GM23338 (cell line): ENCODE results near the gene CDKAL1. TPM values are rescaled to one million over a fixed set of nuclear protein-coding genes. Genes with fewer than 3 reads are reported as not detected.

Experiments
- ATAC-seq: fragments of 200-7000 bp; cut with Tn5 transposase; 3 replicates; pipeline ENCODE4 v1.9.1; 2020
- DNase-seq: peaks from one replicate; pipeline ENCODE4 v3.0.0-alpha.2; 2015; ENCODE audit warnings: low spot score
- H2AFZ ChIP-seq: fragments of 200-600 bp; sonication (generic); 2 replicates; pipeline ENCODE4 v1.8.0; 2016; ENCODE audit warnings: antibody characterized with exemption, mild to moderate bottlenecking, moderate library complexity
- H3F3A ChIP-seq: fragments of 200-600 bp; sonication (generic); replicated peaks from 2 replicates; pipeline ENCODE4 v1.8.0; 2017; ENCODE audit warnings: antibody characterized with exemption, mixed run types, low read depth
- H3K27ac ChIP-seq: fragments of 200-600 bp; sonication (generic); 2 replicates; pipeline ENCODE4 v1.6.1; 2016; ENCODE audit warnings: low read depth
- H3K27me3 ChIP-seq: fragments of 200-600 bp; sonication (generic); 2 replicates; pipeline ENCODE4 v1.8.0; 2016; ENCODE audit warnings: mild to moderate bottlenecking, mixed run types, moderate library complexity; ENCODE audit not compliant: insufficient read depth
- H3K36me3 ChIP-seq: fragments of 200-600 bp; sonication (generic); 2 replicates; pipeline ENCODE4 v1.8.0; 2016; ENCODE audit warnings: mild to moderate bottlenecking; ENCODE audit not compliant: insufficient read depth
- H3K4me1 ChIP-seq: fragments of 200-600 bp; sonication (generic); 2 replicates; pipeline ENCODE4 v1.8.0; 2016; ENCODE audit warnings: mild to moderate bottlenecking, moderate library complexity; ENCODE audit not compliant: insufficient read depth
- H3K4me2 ChIP-seq: fragments of 200-600 bp; sonication (generic); 2 replicates; pipeline ENCODE4 v1.7.1; 2017; ENCODE audit warnings: mixed run types
- H3K4me3 ChIP-seq: fragments of 200-600 bp; sonication (generic); 2 replicates; pipeline ENCODE4 v1.6.1; 2016; ENCODE audit warnings: mixed run types
- H3K79me2 ChIP-seq: fragments of 200-600 bp; sonication (generic); replicated peaks from 2 replicates; pipeline ENCODE4 v1.8.0; 2017; ENCODE audit warnings: mild to moderate bottlenecking; ENCODE audit not compliant: insufficient read depth
- H3K9me2 ChIP-seq: fragments of 200-600 bp; sonication (generic); 2 replicates; pipeline ENCODE4 v1.8.0; 2017; ENCODE audit not compliant: insufficient read depth
- H4K20me1 ChIP-seq: fragments of 200-600 bp; sonication (generic); replicated peaks from 2 replicates; pipeline ENCODE4 v1.8.0; 2017; ENCODE audit warnings: mild to moderate bottlenecking; ENCODE audit not compliant: insufficient read depth
- H3K27ac Mint-ChIP-seq: 2 replicates; pipeline ENCODE4 v1.8.0; 2020; ENCODE audit warnings: inconsistent platforms, mild to moderate bottlenecking, moderate library complexity, mixed read lengths
- H3K27me3 Mint-ChIP-seq: 3 replicates; pipeline ENCODE4 v1.8.0; 2022; ENCODE audit warnings: low read depth, mild to moderate bottlenecking, moderate library complexity, mixed read lengths, inconsistent platforms; ENCODE audit not compliant: insufficient read depth, poor library complexity
- H3K36me3 Mint-ChIP-seq: 3 replicates; pipeline ENCODE4 v1.8.0; 2021; ENCODE audit warnings: low read depth, mild to moderate bottlenecking, inconsistent platforms, moderate library complexity, mixed read lengths
- H3K4me1 Mint-ChIP-seq: 3 replicates; pipeline ENCODE4 v1.8.0; 2020; ENCODE audit warnings: mild to moderate bottlenecking, inconsistent platforms, mixed read lengths
- H3K4me3 Mint-ChIP-seq: 3 replicates; pipeline ENCODE4 v1.8.0; 2021; ENCODE audit warnings: moderate library complexity, mild to moderate bottlenecking, inconsistent platforms, mixed read lengths
- H3K9me3 Mint-ChIP-seq: 3 replicates; pipeline ENCODE4 v1.8.0; 2020; ENCODE audit warnings: moderate library complexity, mild to moderate bottlenecking, inconsistent platforms, mixed read lengths
- CREB1 ChIP-seq: fragments of 250-450 bp; sonication (Bioruptor Pico); IDR thresholded peaks from 2 replicates; pipeline ENCODE4 v1.5.0; 2020; ENCODE audit warnings: low read depth, mild to moderate bottlenecking, moderate library complexity
- EZH2phosphoT487 ChIP-seq: fragments of 200-600 bp; sonication (generic); IDR thresholded peaks from one replicate; pipeline ENCODE4 v1.8.1; 2018; ENCODE audit warnings: antibody characterized with exemption; ENCODE audit not compliant: unreplicated experiment
- NANOG ChIP-seq: IDR thresholded peaks from 2 replicates; pipeline ENCODE4 v1.6.1; 2016; ENCODE audit warnings: antibody characterized with exemption, borderline replicate concordance
- POLR2AphosphoS5 ChIP-seq: IDR thresholded peaks from 2 replicates; pipeline ENCODE4 v1.6.1; 2016; ENCODE audit warnings: antibody characterized with exemption, low read depth
- REST ChIP-seq: IDR thresholded peaks from one replicate; pipeline ENCODE4 v1.6.1; 2018; ENCODE audit warnings: antibody characterized with exemption; ENCODE audit not compliant: unreplicated experiment
- STAT1 ChIP-seq: IDR thresholded peaks from one replicate; pipeline ENCODE4 v1.6.1; 2016; ENCODE audit warnings: antibody characterized with exemption; ENCODE audit not compliant: unreplicated experiment
- polyA plus RNA-seq: library from polyadenylated mRNA; unstranded; fragments of >200 nt; fragmentation: Nextera tagmentation; extraction: Ambion mirVana; gene quantifications from 2 replicates; pipeline ENCODE4 v1.2.1, GENCODE V29; 2016
- total RNA-seq: library from RNA; depleted of rRNA; stranded (reverse); fragments of >200 nt; shearing (Covaris generic); gene quantifications from 2 replicates; pipeline ENCODE4 v1.2.3, GENCODE V29; 2014
- TF ChIP-seq, protein P1 (sequence below): fragments of 250-450 bp; sonication (Bioruptor Pico); IDR thresholded peaks from 2 replicates; pipeline ENCODE4 v1.5.0; 2020; ENCODE audit warnings: mild to moderate bottlenecking, moderate library complexity

Gene CDKAL1
- total and polyA plus RNA-seq, 2 experiments from 2014 or later: 17.8 to 35.0 TPM

GRCh38 chr6:20487669-20488375 lies 46.4 kb upstream of the CDKAL1 start (continued):
- TF ChIP-seq, protein P1, sequence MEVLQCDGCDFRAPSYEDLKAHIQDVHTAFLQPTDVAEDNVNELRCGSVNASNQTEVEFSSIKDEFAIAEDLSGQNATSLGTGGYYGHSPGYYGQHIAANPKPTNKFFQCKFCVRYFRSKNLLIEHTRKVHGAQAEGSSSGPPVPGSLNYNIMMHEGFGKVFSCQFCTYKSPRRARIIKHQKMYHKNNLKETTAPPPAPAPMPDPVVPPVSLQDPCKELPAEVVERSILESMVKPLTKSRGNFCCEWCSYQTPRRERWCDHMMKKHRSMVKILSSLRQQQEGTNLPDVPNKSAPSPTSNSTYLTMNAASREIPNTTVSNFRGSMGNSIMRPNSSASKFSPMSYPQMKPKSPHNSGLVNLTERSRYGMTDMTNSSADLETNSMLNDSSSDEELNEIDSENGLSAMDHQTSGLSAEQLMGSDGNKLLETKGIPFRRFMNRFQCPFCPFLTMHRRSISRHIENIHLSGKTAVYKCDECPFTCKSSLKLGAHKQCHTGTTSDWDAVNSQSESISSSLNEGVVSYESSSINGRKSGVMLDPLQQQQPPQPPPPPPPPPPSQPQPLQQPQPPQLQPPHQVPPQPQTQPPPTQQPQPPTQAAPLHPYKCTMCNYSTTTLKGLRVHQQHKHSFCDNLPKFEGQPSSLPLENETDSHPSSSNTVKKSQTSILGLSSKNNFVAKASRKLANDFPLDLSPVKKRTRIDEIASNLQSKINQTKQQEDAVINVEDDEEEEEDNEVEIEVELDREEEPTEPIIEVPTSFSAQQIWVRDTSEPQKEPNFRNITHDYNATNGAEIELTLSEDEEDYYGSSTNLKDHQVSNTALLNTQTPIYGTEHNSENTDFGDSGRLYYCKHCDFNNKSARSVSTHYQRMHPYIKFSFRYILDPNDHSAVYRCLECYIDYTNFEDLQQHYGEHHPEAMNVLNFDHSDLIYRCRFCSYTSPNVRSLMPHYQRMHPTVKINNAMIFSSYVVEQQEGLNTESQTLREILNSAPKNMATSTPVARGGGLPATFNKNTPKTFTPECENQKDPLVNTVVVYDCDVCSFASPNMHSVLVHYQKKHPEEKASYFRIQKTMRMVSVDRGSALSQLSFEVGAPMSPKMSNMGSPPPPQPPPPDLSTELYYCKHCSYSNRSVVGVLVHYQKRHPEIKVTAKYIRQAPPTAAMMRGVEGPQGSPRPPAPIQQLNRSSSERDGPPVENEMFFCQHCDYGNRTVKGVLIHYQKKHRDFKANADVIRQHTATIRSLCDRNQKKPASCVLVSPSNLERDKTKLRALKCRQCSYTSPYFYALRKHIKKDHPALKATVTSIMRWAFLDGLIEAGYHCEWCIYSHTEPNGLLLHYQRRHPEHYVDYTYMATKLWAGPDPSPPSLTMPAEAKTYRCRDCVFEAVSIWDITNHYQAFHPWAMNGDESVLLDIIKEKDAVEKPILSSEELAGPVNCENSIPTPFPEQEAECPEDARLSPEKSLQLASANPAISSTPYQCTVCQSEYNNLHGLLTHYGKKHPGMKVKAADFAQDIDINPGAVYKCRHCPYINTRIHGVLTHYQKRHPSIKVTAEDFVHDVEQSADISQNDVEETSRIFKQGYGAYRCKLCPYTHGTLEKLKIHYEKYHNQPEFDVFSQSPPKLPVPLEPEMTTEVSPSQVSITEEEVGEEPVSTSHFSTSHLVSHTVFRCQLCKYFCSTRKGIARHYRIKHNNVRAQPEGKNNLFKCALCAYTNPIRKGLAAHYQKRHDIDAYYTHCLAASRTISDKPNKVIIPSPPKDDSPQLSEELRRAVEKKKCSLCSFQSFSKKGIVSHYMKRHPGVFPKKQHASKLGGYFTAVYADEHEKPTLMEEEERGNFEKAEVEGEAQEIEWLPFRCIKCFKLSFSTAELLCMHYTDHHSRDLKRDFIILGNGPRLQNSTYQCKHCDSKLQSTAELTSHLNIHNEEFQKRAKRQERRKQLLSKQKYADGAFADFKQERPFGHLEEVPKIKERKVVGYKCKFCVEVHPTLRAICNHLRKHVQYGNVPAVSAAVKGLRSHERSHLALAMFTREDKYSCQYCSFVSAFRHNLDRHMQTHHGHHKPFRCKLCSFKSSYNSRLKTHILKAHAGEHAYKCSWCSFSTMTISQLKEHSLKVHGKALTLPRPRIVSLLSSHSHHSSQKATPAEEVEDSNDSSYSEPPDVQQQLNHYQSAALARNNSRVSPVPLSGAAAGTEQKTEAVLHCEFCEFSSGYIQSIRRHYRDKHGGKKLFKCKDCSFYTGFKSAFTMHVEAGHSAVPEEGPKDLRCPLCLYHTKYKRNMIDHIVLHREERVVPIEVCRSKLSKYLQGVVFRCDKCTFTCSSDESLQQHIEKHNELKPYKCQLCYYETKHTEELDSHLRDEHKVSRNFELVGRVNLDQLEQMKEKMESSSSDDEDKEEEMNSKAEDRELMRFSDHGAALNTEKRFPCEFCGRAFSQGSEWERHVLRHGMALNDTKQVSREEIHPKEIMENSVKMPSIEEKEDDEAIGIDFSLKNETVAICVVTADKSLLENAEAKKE: no peak
- TF ChIP-seq CREB1 (CRISPR knock-in tag) (no peak), POLR2AphosphoS5 (no peak), REST (no peak)

DNA sequence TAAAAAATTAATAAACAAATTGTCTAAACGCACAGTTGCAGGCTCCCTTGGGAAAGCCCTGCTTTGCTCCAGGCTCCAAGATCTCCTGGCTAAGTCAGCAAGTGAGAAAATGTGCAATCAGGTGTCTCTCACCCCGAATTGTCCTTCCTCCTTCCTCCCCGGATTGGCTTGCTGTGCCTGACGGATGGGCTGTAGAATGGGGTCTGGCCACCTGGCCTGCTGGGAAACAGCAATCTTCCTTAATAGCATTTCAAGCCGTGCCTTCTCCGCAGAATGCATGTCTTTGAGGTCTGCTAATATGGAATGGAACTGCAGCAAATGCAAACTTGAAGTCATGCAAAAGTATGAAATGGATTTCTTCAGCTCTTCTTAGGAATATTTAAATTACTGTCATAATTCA lies 43.7 kb upstream of the CDKAL1 start:
- Mint-ChIP-seq H3K36me3 (peaks cover 69% of the 10 kb centered on the region), H3K27ac (no peak overlapping the region), H3K27me3 (peaks cover 4% of the 10 kb centered on the region), H3K4me1 (peaks cover 17% of the 10 kb centered on the region), H3K9me3 (no peaks in the 10 kb centered on the region), H3K4me3 (no peak overlapping the region)
- Histone ChIP-seq H3K4me3 (no peak overlapping the region), H4K20me1 (peaks cover 22% of the 10 kb centered on the region), H3K9me2 (no peaks in the 10 kb centered on the region), H3K4me1 (peaks cover 3% of the 10 kb centered on the region; the same call in 1 of the 2 replicates), H3K27ac (no peak overlapping the region), H3K36me3 (peaks cover 40% of the 10 kb centered on the region), H3F3A (peaks cover 7% of the 10 kb centered on the region; the same call in 1 of the 2 replicates), H3K27me3 (no peaks in the 10 kb centered on the region), H3K4me2 (no peak overlapping the region), H2AFZ (no peak overlapping the region), H3K79me2 (peaks cover 16% of the 10 kb centered on the region; the same call in 1 of the 2 replicates)
- ATAC-seq (no peak), DNase-seq (no peak)
- no peak for TF ChIP-seq CREB1 (CRISPR knock-in tag)
- no peak for TF ChIP-seq STAT1
- no peak for TF ChIP-seq EZH2phosphoT487
- TF ChIP-seq POLR2AphosphoS5: no peak
- TF ChIP-seq NANOG: no peak
